ENCODE results near the gene CALU. TPM values are rescaled to one million over a fixed set of nuclear protein-coding genes. Genes with fewer than 3 reads are reported as not detected.

The CALU gene
- total and polyA plus RNA-seq, 2 donors (not counting 1 experiment from before 2014, with no cell fraction given): 5.1 to 11.2 TPM

- Histone ChIP-seq H3K9ac (ENCODE audit: low read length) (no peak overlapping the region), H2AFZ (ENCODE audit: insufficient read depth, low read depth, low read length, poor library complexity, severe bottlenecking) (no peak overlapping the region), H4K20me1 (ENCODE audit: control insufficient read depth, insufficient read depth, low read length, poor library complexity, severe bottlenecking) (no peaks in the 10 kb centered on the region), H3K4me2 (replicated peaks; ENCODE audit: low read depth, low read length, poor library complexity, severe bottlenecking) (no peak overlapping the region), H3K27me3 (replicated peaks in 1 of 4; ENCODE audit: control extremely low read depth in 1 of 4, control insufficient read depth in 3 of 4, insufficient read depth in 4 of 4, low read length in 3 of 4) (peaks cover 0 to 7% (median 0%) of the 10 kb centered on the region in 4 experiments), H3K4me3 (ENCODE audit: control extremely low read depth in 1 of 5, extremely low read depth in 1 of 5, insufficient read depth in 1 of 5, low read depth in 2 of 5, low read length in 4 of 5) (no peak overlapping the region), H3K79me2 (ENCODE audit: control insufficient read depth, insufficient read depth, low read length) (no peaks in the 10 kb centered on the region), H3K9me3 (ENCODE audit: control extremely low read depth in 1 of 3, control insufficient read depth in 2 of 3, insufficient read depth in 1 of 3, low read length in 2 of 3) (peaks cover 0 to 5% (median 0%) of the 10 kb centered on the region in 3 donors), H3K27ac (ENCODE audit: low read length in 2 of 2) (no peak overlapping the region), H3K4me1 (ENCODE audit: control insufficient read depth in 2 of 2, insufficient read depth in 2 of 2, low read length in 2 of 2) (peaks cover 0 to 5% of the 10 kb centered on the region in 2 donors), H3K36me3 (replicated peaks in 1 of 2; ENCODE audit: control extremely low read depth in 1 of 2, control insufficient read depth in 1 of 2, extremely low read depth in 1 of 2, insufficient read depth in 2 of 2, low read length in 1 of 2) (no peaks in the 10 kb centered on the region)
- 93% methylated on average over 2 of the region's 4 CpGs for WGBS (ENCODE audit: insufficient coverage)
- ChIA-PET POLR2A (no interaction called here), CTCF (no interaction called here)
- no peaks in the 10 kb centered on the region for H3K4me1 Mint-ChIP-seq
- TF ChIP-seq CTCF (IDR thresholded peaks at IDR 0.05): no peak
- TF ChIP-seq EZH2 (IDR thresholded peaks at IDR 0.05; ENCODE audit: borderline replicate concordance, insufficient read depth, low read depth, low read length, poor library complexity, severe bottlenecking): no peak
- intact Hi-C loops (cut with micrococcal nuclease): no loop called here
- H3K27ac Mint-ChIP-seq: no peak overlapping the region
- H3K9me3 Mint-ChIP-seq (ENCODE audit: insufficient read depth): no peaks in the 10 kb centered on the region
- H3K4me3 Mint-ChIP-seq: no peak overlapping the region
- ATAC-seq (ENCODE audit: low read depth) (no peak), DNase-seq (no peak)
- peaks cover 11% of the 10 kb centered on the region for H3K27me3 Mint-ChIP-seq
These were observed 11.9 kb upstream of the CALU start for GRCh38 chr7:128727239-128727638.

DNA sequence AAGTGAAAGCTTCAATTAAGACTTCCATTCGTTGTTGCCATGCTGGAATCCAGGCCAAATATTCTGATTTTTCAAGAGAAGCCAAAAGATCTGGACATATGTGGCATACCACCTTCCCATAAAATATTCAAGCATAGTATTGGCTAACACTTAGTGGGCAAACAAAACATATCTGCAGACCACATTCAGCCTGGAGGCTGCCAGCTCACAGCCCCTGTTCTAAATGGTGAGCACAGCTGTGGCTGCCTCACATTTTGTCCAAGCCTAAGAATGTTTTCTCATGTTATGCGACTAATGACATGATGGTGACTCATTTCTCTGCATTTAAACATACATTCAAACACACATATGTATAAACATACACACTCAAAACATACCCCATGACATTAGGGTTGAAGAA is 10.6 kb upstream of the CALU start:
- H3K9me3 Mint-ChIP-seq (ENCODE audit: insufficient read depth): no peaks in the 10 kb centered on the region
- Histone ChIP-seq H3K79me2 (ENCODE audit: control insufficient read depth, insufficient read depth, low read length) (no peaks in the 10 kb centered on the region), H3K27me3 (replicated peaks in 1 of 4; ENCODE audit: control extremely low read depth in 1 of 4, control insufficient read depth in 3 of 4, insufficient read depth in 4 of 4, low read length in 3 of 4) (peaks cover 0 to 7% (median 0%) of the 10 kb centered on the region in 4 experiments), H3K27ac (ENCODE audit: low read length in 2 of 2) (no peak overlapping the region), H2AFZ (ENCODE audit: insufficient read depth, low read depth, low read length, poor library complexity, severe bottlenecking) (no peak overlapping the region), H3K4me2 (replicated peaks; ENCODE audit: low read depth, low read length, poor library complexity, severe bottlenecking) (no peak overlapping the region), H3K4me3 (ENCODE audit: control extremely low read depth in 1 of 5, extremely low read depth in 1 of 5, insufficient read depth in 1 of 5, low read depth in 2 of 5, low read length in 4 of 5) (no peak overlapping the region), H4K20me1 (ENCODE audit: control insufficient read depth, insufficient read depth, low read length, poor library complexity, severe bottlenecking) (no peaks in the 10 kb centered on the region), H3K36me3 (replicated peaks in 1 of 2; ENCODE audit: control extremely low read depth in 1 of 2, control insufficient read depth in 1 of 2, extremely low read depth in 1 of 2, insufficient read depth in 2 of 2, low read length in 1 of 2) (no peaks in the 10 kb centered on the region), H3K4me1 (ENCODE audit: control insufficient read depth in 2 of 2, insufficient read depth in 2 of 2, low read length in 2 of 2) (peaks cover 0 to 5% of the 10 kb centered on the region in 2 donors), H3K9me3 (ENCODE audit: control extremely low read depth in 1 of 3, control insufficient read depth in 2 of 3, insufficient read depth in 1 of 3, low read length in 2 of 3) (peaks cover 0 to 5% (median 0%) of the 10 kb centered on the region in 3 donors), H3K9ac (ENCODE audit: low read length) (no peak overlapping the region)
- intact Hi-C loops (cut with micrococcal nuclease): no loop called here
- ChIA-PET POLR2A (no interaction called here), CTCF (no interaction called here)
- no peak for TF ChIP-seq EZH2 (IDR thresholded peaks at IDR 0.05; ENCODE audit: borderline replicate concordance, insufficient read depth, low read depth, low read length, poor library complexity, severe bottlenecking)
- no peak for TF ChIP-seq CTCF (IDR thresholded peaks at IDR 0.05)
- H3K27me3 Mint-ChIP-seq: peaks cover 11% of the 10 kb centered on the region
- ATAC-seq (ENCODE audit: low read depth): no peak
- no peak overlapping the region for H3K4me3 Mint-ChIP-seq
- DNase-seq: no peak
- WGBS (ENCODE audit: insufficient coverage): 83% methylated on average over 1 of the region's 2 CpGs
- H3K27ac Mint-ChIP-seq: no peak overlapping the region
- H3K4me1 Mint-ChIP-seq: no peaks in the 10 kb centered on the region

All from B cell (primary cell).